GM23248 (cell line): ENCODE data around the gene RRAS2. TPM values are rescaled to one million over a fixed set of nuclear protein-coding genes. Genes with fewer than 3 reads are reported as not detected.

Experiments
- DNase-seq: peaks from one replicate; pipeline ENCODE4 v3.0.0-alpha.2; 2015
- H2AFZ ChIP-seq: fragments of 200-600 bp; sonication (generic); 2 replicates; pipeline ENCODE4 v1.6.1; 2016; ENCODE audit warnings: antibody characterized with exemption
- H3F3A ChIP-seq: fragments of 200-600 bp; sonication (generic); 2 replicates; pipeline ENCODE4 v1.6.1; 2016; ENCODE audit warnings: mild to moderate bottlenecking, antibody characterized with exemption, mixed run types; ENCODE audit not compliant: insufficient read depth
- H3K27ac ChIP-seq: fragments of 200-600 bp; sonication (generic); 2 replicates; pipeline ENCODE4 v1.5.1; 2016; ENCODE audit warnings: mild to moderate bottlenecking
- H3K27me3 ChIP-seq: fragments of 200-600 bp; sonication (generic); replicated peaks from 2 replicates; pipeline ENCODE4 v1.6.1; 2016; ENCODE audit warnings: mild to moderate bottlenecking; ENCODE audit not compliant: insufficient read depth
- H3K36me3 ChIP-seq: fragments of 200-600 bp; sonication (generic); 2 replicates; pipeline ENCODE4 v1.6.1; 2016; ENCODE audit warnings: low read depth, mild to moderate bottlenecking
- H3K4me1 ChIP-seq: fragments of 200-600 bp; sonication (generic); 2 replicates; pipeline ENCODE4 v1.6.1; 2016; ENCODE audit warnings: mild to moderate bottlenecking; ENCODE audit not compliant: insufficient read depth
- H3K4me2 ChIP-seq: fragments of 200-600 bp; sonication (generic); one replicate; pipeline ENCODE4 v1.6.1; 2016; ENCODE audit warnings: mild to moderate bottlenecking; ENCODE audit not compliant: unreplicated experiment
- H3K4me3 ChIP-seq: fragments of 200-600 bp; sonication (generic); 2 replicates; pipeline ENCODE4 v1.5.1; 2016; ENCODE audit warnings: mild to moderate bottlenecking
- H3K79me2 ChIP-seq: fragments of 200-600 bp; sonication (generic); 2 replicates; pipeline ENCODE4 v1.6.1; 2016; ENCODE audit warnings: mild to moderate bottlenecking; ENCODE audit not compliant: insufficient read depth
- H3K9ac ChIP-seq: fragments of 200-600 bp; sonication (generic); 2 replicates; pipeline ENCODE4 v1.6.1; 2016; ENCODE audit warnings: mild to moderate bottlenecking
- H3K9me2 ChIP-seq: fragments of 200-600 bp; sonication (generic); 2 replicates; pipeline ENCODE4 v1.6.1; 2016; ENCODE audit warnings: mixed run types, mild to moderate bottlenecking, moderate library complexity; ENCODE audit not compliant: insufficient read depth
- H3K9me3 ChIP-seq: fragments of 200-600 bp; sonication (generic); one replicate; pipeline ENCODE4 v1.6.1; 2017; ENCODE audit warnings: low read depth
- H4K20me1 ChIP-seq: fragments of 200-600 bp; sonication (generic); 2 replicates; pipeline ENCODE4 v1.6.0; 2016; ENCODE audit not compliant: insufficient read depth
- EZH2 ChIP-seq: fragments of 200-600 bp; sonication (generic); IDR thresholded peaks from 2 replicates; pipeline ENCODE4 v1.6.1; 2018; ENCODE audit warnings: antibody characterized with exemption, mild to moderate bottlenecking; ENCODE audit not compliant: insufficient read depth, poor library complexity, severe bottlenecking
- EZH2phosphoT487 ChIP-seq: fragments of 200-600 bp; sonication (generic); IDR thresholded peaks from 2 replicates; pipeline ENCODE4 v1.6.1; 2018; ENCODE audit warnings: antibody characterized with exemption, moderate library complexity, mild to moderate bottlenecking, low read depth; ENCODE audit not compliant: insufficient read depth
- WGBS, 2 experiments: methylation state at CpG; one replicate each; pipeline ENCODE4 v1.1.6; 2015 to 2017; ENCODE audit warnings: low lambda C conversion rate in 2 of 2, low coverage in 1 of 2; ENCODE audit errors: missing lambda C conversion rate in 2 of 2; 5-methylcytosine and 5-hydroxymethylcytosine counted together
- in situ Hi-C: fragments of 300-500 bp; cut with MboI; formaldehyde crosslinking; loops from 2 replicates; pipeline ENCODE4 v1.15.0; 2020
- polyA plus RNA-seq: library from polyadenylated mRNA; unstranded; fragments of >200 nt; fragmentation: Nextera tagmentation; extraction: Ambion mirVana; gene quantifications from 2 replicates; pipeline ENCODE4 v1.2.1, GENCODE V29; 2016
- total RNA-seq: library from RNA; depleted of rRNA; stranded (reverse); fragments of >200 nt; shearing (Covaris generic); gene quantifications from 2 replicates; pipeline ENCODE4 v1.2.3, GENCODE V29; 2014

Gene RRAS2
- total and polyA plus RNA-seq, 2 experiments from 2014 or later = 268 to 382 TPM

DNA sequence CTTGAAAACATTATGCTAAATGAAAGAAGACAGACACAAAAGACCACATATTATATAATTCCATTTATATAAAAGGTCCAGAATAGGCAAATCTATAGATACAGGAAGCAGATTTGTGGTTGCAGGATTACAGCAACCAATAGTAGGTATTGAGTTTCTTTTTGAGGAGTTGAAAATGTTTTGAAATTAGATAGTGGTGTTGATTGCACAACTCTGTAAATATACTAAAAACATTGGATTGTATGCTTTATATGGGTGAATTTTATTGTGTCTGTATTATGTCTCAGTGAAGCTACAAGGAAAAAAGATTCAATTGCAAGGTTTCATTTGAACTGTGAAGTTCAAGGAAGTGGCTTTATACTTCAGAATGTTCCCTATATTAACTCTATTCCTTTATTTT is 3.0 kb upstream of the RRAS2 start:
- Histone ChIP-seq H3K79me2 (peaks cover 14% of the 10 kb centered on the region), H2AFZ (no peak overlapping the region), H4K20me1 (no peaks in the 10 kb centered on the region), H3K36me3 (no peaks in the 10 kb centered on the region), H3K27ac (no peak overlapping the region), H3K4me2 (no peak overlapping the region), H3K4me1 (no peaks in the 10 kb centered on the region), H3K9ac (no peak overlapping the region), H3K4me3 (no peak overlapping the region), H3F3A (peaks cover 13% of the 10 kb centered on the region), H3K9me3 (no peaks in the 10 kb centered on the region), H3K9me2 (no peaks in the 10 kb centered on the region), H3K27me3 (no peaks in the 10 kb centered on the region)
- no peak for TF ChIP-seq EZH2
- TF ChIP-seq EZH2phosphoT487 = no peak
- in situ Hi-C loops = no loop called here
- no peak for DNase-seq

DNA sequence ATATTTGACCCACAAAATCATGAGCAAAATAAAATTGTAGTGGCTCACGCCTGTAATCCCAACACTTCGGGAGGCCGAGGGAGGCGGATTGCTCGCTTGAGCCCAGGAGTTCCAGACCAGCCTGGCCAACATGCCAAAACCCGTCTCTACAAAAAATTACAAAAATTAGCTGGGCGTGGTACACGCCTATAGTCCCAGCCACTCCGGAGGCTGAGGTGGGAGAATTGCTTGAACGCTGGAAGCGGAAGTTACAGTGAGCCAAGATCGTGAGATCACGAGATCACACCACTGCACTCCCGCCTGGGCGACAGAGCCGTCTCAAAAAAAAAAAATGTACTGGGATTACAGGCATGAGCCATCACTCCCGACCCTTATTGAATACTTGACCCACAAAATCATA is 2.0 kb upstream of the RRAS2 start:
- peaks cover 7% of the 10 kb centered on the region; the same call in 1 of the 2 replicates for H3K36me3 ChIP-seq
- H3K4me2 ChIP-seq = no peak overlapping the region
- H3K27ac ChIP-seq = no peak overlapping the region
- no peaks in the 10 kb centered on the region for H3K27me3 ChIP-seq
- in situ Hi-C loops = no loop called here
- peaks cover 4% of the 10 kb centered on the region; the same call in 1 of the 2 replicates for H3K4me1 ChIP-seq
- H3F3A ChIP-seq = peaks cover 20% of the 10 kb centered on the region
- WGBS, 2 experiments = 99 to 100% methylated on average over 17 of the region's 17 CpGs
- H2AFZ ChIP-seq = no peak overlapping the region
- H3K79me2 ChIP-seq = peaks cover 24% of the 10 kb centered on the region
- DNase-seq = no peak
- no peaks in the 10 kb centered on the region for H3K9me2 ChIP-seq
- H4K20me1 ChIP-seq = no peaks in the 10 kb centered on the region; the same call in 1 of the 2 replicates
- no peak overlapping the region for H3K4me3 ChIP-seq
- no peaks in the 10 kb centered on the region for H3K9me3 ChIP-seq
- TF ChIP-seq EZH2phosphoT487 = no peak
- TF ChIP-seq EZH2 = no peak
- no peak overlapping the region for H3K9ac ChIP-seq

DNA sequence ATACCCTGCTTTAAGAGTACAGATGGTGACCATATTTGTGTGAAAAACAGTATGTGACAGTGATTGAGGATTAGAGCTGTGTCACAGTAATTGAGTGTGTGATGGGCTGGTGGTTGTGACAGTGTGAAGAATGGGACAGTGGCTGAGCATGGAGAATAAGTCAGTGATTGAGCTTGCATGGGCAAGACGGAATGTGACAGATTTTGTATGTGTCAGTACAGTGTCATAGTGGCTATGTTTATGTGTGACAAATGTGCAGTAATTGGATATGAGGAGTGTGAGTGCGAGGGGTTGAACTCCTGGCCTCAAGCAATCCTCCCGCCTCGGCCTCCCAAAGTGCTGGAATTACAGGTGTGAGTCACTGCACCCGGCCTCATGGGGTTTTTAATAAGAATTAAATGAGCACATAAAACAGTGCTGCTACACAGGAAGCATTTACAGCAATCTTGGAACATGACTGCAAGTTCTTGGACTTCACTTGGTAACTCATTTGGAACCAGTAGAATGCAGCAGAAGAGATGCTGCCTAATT is 583 bp upstream of the RRAS2 start:
- peak; percentile 68 for DNase-seq
- Histone ChIP-seq H3K9me2 (no peaks in the 10 kb centered on the region), H3K9ac (peak overlapping the region; percentile 83), H3K4me3 (peak overlapping the region; percentile 96), H3K9me3 (no peaks in the 10 kb centered on the region), H4K20me1 (no peaks in the 10 kb centered on the region; the same call in 1 of the 2 replicates), H3K4me2 (peak overlapping the region; percentile 71), H3F3A (peaks cover 34% of the 10 kb centered on the region), H3K27ac (peak overlapping the region; percentile 67), H3K4me1 (peaks cover 14% of the 10 kb centered on the region), H3K79me2 (peaks cover 38% of the 10 kb centered on the region), H3K36me3 (peaks cover 10% of the 10 kb centered on the region; the same call in 1 of the 2 replicates), H2AFZ (peak overlapping the region; percentile 74), H3K27me3 (no peaks in the 10 kb centered on the region)
- in situ Hi-C loops = no loop called here
- TF ChIP-seq EZH2phosphoT487 = no peak
- no peak for TF ChIP-seq EZH2
- WGBS, 2 experiments = 3 to 4% methylated on average over 5 of the region's 5 CpGs

DNA sequence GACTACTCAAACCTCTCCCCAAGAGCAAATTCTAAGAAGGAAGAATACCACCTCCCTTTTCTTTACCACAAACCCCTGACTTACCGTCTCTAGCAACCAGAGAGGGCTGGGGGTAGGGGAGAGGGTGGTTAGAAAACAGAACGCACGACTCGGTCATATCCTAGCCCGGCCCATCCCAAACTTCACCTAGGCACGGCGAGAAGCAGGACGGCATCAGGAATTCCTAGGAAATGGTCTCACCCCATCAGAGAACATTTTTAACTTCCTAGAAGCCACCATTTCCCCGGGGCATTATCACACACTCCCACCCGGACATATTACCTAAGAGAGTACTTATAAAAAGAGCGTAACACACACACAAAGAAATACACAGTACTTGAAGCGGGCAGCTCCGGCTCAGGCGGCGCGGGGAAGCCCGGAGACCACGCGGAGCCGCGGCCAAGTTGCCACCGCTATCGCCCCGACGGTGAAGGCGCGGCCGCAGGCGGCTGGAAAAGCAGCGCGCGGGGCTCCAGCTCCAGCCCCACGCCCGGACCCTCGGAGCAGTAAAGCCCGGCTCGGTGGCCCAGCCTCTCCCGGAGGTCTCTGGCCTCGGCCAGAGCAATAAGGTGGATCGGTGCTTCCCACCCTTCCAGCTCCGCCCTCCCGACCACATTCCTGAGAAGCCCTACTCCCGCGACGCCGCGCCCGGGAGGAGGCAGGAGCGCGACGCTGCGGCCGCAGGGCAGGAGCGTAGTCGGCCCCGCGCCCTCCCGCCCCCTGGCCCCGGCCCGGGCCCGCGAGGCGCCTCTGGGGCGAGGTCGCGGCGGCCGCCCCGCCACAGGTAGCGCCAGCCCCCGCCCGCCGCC is 878 bp downstream of the RRAS2 start:
- peak overlapping the region; percentile 55 for H2AFZ ChIP-seq
- H3K4me2 ChIP-seq = peak overlapping the region; percentile 90
- H3K36me3 ChIP-seq = peaks cover 10% of the 10 kb centered on the region; the same call in 1 of the 2 replicates
- peak overlapping the region; percentile 96 for H3K4me3 ChIP-seq
- peaks cover 13% of the 10 kb centered on the region for H4K20me1 ChIP-seq
- H3K79me2 ChIP-seq = peaks cover 53% of the 10 kb centered on the region
- no peaks in the 10 kb centered on the region for H3K27me3 ChIP-seq
- WGBS, 2 experiments = 0 to 1% methylated on average over 45 to 47 of the region's 73 CpGs
- no peak for TF ChIP-seq EZH2
- TF ChIP-seq EZH2phosphoT487 = no peak
- H3K9ac ChIP-seq = peak overlapping the region; percentile 83
- H3K4me1 ChIP-seq = peaks cover 21% of the 10 kb centered on the region
- peaks cover 44% of the 10 kb centered on the region for H3F3A ChIP-seq
- H3K27ac ChIP-seq = peak overlapping the region; percentile 67
- DNase-seq = peak; percentile 85
- H3K9me3 ChIP-seq = no peaks in the 10 kb centered on the region
- in situ Hi-C loops = no loop called here
- H3K9me2 ChIP-seq = no peaks in the 10 kb centered on the region
